ENCODE results near the gene DOCK4. TPM values are rescaled to one million over a fixed set of nuclear protein-coding genes. Genes with fewer than 3 reads are reported as not detected.

Gene DOCK4
- total RNA-seq, 1 experiment from 2014 or later = 20.4 TPM

DNA sequence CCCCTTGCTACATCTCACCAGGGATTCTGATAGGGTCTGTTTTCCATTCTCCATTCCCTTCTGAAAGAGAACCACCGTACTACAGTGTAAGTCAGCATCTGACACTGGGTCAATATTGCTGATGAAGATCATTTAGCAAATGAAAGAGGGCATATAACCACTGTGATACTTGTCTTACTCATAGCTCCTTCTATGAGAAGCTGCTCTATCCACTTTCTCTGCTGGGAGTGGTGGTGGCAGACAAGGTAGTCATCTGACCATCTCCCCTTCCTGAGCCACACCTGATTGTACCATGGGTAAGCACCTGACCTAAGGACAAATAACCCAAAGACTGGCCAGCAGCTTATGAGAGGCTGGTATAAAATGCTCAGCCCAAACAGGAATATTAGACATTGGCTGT lies 220.4 kb downstream of the DOCK4 start:
- peaks cover 3% of the 10 kb centered on the region for H3K36me3 Mint-ChIP-seq
- ATAC-seq (no peak), DNase-seq (ENCODE audit: low spot score) (no peak)
- TF ChIP-seq FOXP1 (CRISPR knock-in tag; IDR thresholded peaks at IDR 0.05; ENCODE audit: borderline replicate concordance) (no peak), ZNF416 (CRISPR knock-in tag; IDR thresholded peaks at IDR 0.05) (no peak), ZNF263 (CRISPR knock-in tag; IDR thresholded peaks at IDR 0.05; ENCODE audit: low read depth) (no peak), FOXJ3 (CRISPR knock-in tag; IDR thresholded peaks at IDR 0.05; ENCODE audit: borderline replicate concordance) (no peak), ZNF121 (CRISPR knock-in tag; IDR thresholded peaks at IDR 0.05) (no peak), NR3C1 (CRISPR knock-in tag; conservative IDR thresholded peaks at IDR 0.05; ENCODE audit: low read depth) (no peak), NFYB (CRISPR knock-in tag; conservative IDR thresholded peaks at IDR 0.05; ENCODE audit: low read depth) (no peak)
- TF ChIP-seq, protein P1, sequence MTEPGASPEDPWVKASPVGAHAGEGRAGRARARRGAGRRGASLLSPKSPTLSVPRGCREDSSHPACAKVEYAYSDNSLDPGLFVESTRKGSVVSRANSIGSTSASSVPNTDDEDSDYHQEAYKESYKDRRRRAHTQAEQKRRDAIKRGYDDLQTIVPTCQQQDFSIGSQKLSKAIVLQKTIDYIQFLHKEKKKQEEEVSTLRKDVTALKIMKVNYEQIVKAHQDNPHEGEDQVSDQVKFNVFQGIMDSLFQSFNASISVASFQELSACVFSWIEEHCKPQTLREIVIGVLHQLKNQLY (CRISPR knock-in tag; IDR thresholded peaks at IDR 0.05) = no peak
- TF ChIP-seq, protein P2, sequence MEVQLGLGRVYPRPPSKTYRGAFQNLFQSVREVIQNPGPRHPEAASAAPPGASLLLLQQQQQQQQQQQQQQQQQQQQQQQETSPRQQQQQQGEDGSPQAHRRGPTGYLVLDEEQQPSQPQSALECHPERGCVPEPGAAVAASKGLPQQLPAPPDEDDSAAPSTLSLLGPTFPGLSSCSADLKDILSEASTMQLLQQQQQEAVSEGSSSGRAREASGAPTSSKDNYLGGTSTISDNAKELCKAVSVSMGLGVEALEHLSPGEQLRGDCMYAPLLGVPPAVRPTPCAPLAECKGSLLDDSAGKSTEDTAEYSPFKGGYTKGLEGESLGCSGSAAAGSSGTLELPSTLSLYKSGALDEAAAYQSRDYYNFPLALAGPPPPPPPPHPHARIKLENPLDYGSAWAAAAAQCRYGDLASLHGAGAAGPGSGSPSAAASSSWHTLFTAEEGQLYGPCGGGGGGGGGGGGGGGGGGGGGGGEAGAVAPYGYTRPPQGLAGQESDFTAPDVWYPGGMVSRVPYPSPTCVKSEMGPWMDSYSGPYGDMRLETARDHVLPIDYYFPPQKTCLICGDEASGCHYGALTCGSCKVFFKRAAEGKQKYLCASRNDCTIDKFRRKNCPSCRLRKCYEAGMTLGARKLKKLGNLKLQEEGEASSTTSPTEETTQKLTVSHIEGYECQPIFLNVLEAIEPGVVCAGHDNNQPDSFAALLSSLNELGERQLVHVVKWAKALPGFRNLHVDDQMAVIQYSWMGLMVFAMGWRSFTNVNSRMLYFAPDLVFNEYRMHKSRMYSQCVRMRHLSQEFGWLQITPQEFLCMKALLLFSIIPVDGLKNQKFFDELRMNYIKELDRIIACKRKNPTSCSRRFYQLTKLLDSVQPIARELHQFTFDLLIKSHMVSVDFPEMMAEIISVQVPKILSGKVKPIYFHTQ (CRISPR knock-in tag; IDR thresholded peaks at IDR 0.05) = no peak
- POLR2A ChIA-PET = no interaction called here
- H3K27ac Mint-ChIP-seq = no peak overlapping the region
- no peak overlapping the region for H3K4me3 Mint-ChIP-seq
- no peaks in the 10 kb centered on the region for H3K9me3 Mint-ChIP-seq
- CTCF ChIA-PET = no interaction called here
- H3K4me1 Mint-ChIP-seq = peaks cover 8% of the 10 kb centered on the region
- no peaks in the 10 kb centered on the region for H3K27me3 Mint-ChIP-seq (ENCODE audit: low read depth)

DNA sequence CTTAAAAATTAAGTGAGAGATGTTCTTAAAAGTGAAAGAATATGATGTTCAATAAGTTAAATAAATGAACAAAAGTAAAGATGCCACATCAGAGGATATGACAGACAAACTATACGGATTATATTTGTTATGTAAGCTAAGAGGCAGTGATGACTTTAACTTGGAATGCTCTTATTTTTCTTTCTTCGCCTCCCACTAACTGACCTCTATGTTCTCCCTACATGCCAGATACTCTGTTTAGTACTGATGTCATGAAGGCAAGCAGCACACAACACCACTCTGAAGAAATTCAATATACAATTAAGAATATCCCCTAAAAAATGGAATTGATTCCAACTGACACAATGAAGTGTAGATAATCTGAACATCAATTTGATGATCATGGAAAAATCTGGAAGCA lies 223.4 kb downstream of the DOCK4 start:
- Mint-ChIP-seq H3K9me3 (no peaks in the 10 kb centered on the region), H3K27me3 (ENCODE audit: low read depth) (no peaks in the 10 kb centered on the region), H3K4me3 (no peak overlapping the region), H3K4me1 (0 out of 2 replicates have a peak, but pooled peaks cover 1% of the 10 kb centered on the region), H3K36me3 (peaks cover 3% of the 10 kb centered on the region), H3K27ac (no peak overlapping the region)
- POLR2A ChIA-PET = no interaction called here
- no peak for DNase-seq (ENCODE audit: low spot score)
- no peak for ATAC-seq
- CTCF ChIA-PET = no interaction called here
- TF ChIP-seq, protein P3, sequence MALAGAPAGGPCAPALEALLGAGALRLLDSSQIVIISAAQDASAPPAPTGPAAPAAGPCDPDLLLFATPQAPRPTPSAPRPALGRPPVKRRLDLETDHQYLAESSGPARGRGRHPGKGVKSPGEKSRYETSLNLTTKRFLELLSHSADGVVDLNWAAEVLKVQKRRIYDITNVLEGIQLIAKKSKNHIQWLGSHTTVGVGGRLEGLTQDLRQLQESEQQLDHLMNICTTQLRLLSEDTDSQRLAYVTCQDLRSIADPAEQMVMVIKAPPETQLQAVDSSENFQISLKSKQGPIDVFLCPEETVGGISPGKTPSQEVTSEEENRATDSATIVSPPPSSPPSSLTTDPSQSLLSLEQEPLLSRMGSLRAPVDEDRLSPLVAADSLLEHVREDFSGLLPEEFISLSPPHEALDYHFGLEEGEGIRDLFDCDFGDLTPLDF (CRISPR knock-in tag; IDR thresholded peaks at IDR 0.05) = no peak
- TF ChIP-seq ATF1 (CRISPR knock-in tag; IDR thresholded peaks at IDR 0.05) (no peak), ZNF396 (CRISPR knock-in tag; IDR thresholded peaks at IDR 0.05; ENCODE audit: borderline replicate concordance) (no peak)
- TF ChIP-seq, protein P4, sequence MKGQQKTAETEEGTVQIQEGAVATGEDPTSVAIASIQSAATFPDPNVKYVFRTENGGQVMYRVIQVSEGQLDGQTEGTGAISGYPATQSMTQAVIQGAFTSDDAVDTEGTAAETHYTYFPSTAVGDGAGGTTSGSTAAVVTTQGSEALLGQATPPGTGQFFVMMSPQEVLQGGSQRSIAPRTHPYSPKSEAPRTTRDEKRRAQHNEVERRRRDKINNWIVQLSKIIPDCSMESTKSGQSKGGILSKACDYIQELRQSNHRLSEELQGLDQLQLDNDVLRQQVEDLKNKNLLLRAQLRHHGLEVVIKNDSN (CRISPR knock-in tag; IDR thresholded peaks at IDR 0.05) = no peak
- TF ChIP-seq, protein P5, sequence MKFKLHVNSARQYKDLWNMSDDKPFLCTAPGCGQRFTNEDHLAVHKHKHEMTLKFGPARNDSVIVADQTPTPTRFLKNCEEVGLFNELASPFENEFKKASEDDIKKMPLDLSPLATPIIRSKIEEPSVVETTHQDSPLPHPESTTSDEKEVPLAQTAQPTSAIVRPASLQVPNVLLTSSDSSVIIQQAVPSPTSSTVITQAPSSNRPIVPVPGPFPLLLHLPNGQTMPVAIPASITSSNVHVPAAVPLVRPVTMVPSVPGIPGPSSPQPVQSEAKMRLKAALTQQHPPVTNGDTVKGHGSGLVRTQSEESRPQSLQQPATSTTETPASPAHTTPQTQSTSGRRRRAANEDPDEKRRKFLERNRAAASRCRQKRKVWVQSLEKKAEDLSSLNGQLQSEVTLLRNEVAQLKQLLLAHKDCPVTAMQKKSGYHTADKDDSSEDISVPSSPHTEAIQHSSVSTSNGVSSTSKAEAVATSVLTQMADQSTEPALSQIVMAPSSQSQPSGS (CRISPR knock-in tag; IDR thresholded peaks at IDR 0.05; ENCODE audit: borderline replicate concordance, low read depth) = no peak

DNA sequence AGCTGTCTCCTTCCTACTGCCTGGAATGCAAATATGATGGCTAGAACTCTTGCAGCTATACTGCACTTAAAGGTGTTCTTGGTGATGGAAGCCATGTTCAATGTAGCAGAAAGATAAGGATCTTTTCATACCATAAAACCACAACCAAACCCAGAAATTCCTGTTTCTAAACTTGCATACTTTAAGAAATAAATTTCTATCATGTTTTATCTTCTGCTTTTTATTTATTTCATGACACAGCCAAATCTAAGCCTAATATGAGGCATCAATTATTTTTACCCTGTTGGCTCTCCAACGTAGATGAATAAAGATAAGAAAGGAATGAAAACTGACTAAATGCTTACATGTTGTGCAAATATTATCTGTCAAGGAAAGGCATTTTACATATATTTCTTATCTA lies 224.1 kb downstream of the DOCK4 start:
- peaks cover 3% of the 10 kb centered on the region for H3K36me3 Mint-ChIP-seq
- ChIA-PET CTCF (no interaction called here), POLR2A (no interaction called here)
- DNase-seq (ENCODE audit: low spot score) (no peak), ATAC-seq (no peak)
- H3K27me3 Mint-ChIP-seq (ENCODE audit: low read depth) = no peaks in the 10 kb centered on the region
- no peak overlapping the region for H3K27ac Mint-ChIP-seq
- H3K9me3 Mint-ChIP-seq = no peaks in the 10 kb centered on the region
- no peak overlapping the region for H3K4me3 Mint-ChIP-seq
- no peaks in the 10 kb centered on the region for H3K4me1 Mint-ChIP-seq
- TF ChIP-seq, protein P3 (CRISPR knock-in tag; IDR thresholded peaks at IDR 0.05) = no peak
- TF ChIP-seq ZNF263 (CRISPR knock-in tag; IDR thresholded peaks at IDR 0.05; ENCODE audit: low read depth) (no peak), ESRRA (CRISPR knock-in tag; IDR thresholded peaks at IDR 0.05; ENCODE audit: borderline replicate concordance) (no peak), CREB1 (CRISPR knock-in tag; IDR thresholded peaks at IDR 0.05) (no peak), TEAD4 (CRISPR knock-in tag; IDR thresholded peaks at IDR 0.05) (no peak), OVOL2 (CRISPR knock-in tag; IDR thresholded peaks at IDR 0.05; ENCODE audit: borderline replicate concordance) (no peak), ZNF138 (CRISPR knock-in tag; conservative IDR thresholded peaks at IDR 0.05) (no peak), ATF1 (CRISPR knock-in tag; IDR thresholded peaks at IDR 0.05) (no peak)
- TF ChIP-seq, protein P1 (CRISPR knock-in tag; IDR thresholded peaks at IDR 0.05) = no peak
- TF ChIP-seq, protein P5 (CRISPR knock-in tag; IDR thresholded peaks at IDR 0.05; ENCODE audit: borderline replicate concordance, low read depth) = no peak
- TF ChIP-seq, protein P6, sequence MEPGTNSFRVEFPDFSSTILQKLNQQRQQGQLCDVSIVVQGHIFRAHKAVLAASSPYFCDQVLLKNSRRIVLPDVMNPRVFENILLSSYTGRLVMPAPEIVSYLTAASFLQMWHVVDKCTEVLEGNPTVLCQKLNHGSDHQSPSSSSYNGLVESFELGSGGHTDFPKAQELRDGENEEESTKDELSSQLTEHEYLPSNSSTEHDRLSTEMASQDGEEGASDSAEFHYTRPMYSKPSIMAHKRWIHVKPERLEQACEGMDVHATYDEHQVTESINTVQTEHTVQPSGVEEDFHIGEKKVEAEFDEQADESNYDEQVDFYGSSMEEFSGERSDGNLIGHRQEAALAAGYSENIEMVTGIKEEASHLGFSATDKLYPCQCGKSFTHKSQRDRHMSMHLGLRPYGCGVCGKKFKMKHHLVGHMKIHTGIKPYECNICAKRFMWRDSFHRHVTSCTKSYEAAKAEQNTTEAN (CRISPR knock-in tag; IDR thresholded peaks at IDR 0.05) = no peak
